ENCODE measurements around the gene DNAH1. TPM values are rescaled to one million over a fixed set of nuclear protein-coding genes. Genes with fewer than 3 reads are reported as not detected.

DNAH1 gene
- total and polyA plus RNA-seq, 2 of the 13 experiments (the other 11 are each of a cell fraction or from before 2014, with no cell fraction given): 0.64 to 3.5 TPM

GRCh38 chr3:52396011-52396906, 80.1 kb downstream of the DNAH1 start:
- H3K4me2 ChIP-seq (ENCODE audit: low read depth, low read length): no peak overlapping the region
- no peak for FAIRE-seq
- no TSS peak for BruUV-seq (replicated peaks)
- no peaks in the 10 kb centered on the region for H3K27me3 ChIP-seq (ENCODE audit: control insufficient read depth in 1 of 2, insufficient read depth in 2 of 2, low read length in 2 of 2)
- H4K20me1 ChIP-seq (ENCODE audit: insufficient read depth, low read length): no peaks in the 10 kb centered on the region
- TF ChIP-seq REPIN1 (CRISPR knock-in tag; IDR thresholded peaks at IDR 0.05; ENCODE audit: borderline replicate concordance, low read depth) (no peak), ZNF451 (CRISPR knock-in tag; IDR thresholded peaks at IDR 0.05) (no peak), ZNF17 (CRISPR knock-in tag; IDR thresholded peaks at IDR 0.05) (no peak), NFKB2 (CRISPR knock-in tag; IDR thresholded peaks at IDR 0.05; ENCODE audit: borderline replicate concordance) (no peak), ZNF142 (CRISPR knock-in tag; IDR thresholded peaks at IDR 0.05) (no peak), ZNF678 (CRISPR knock-in tag; IDR thresholded peaks at IDR 0.05) (no peak), ZNF333 (CRISPR knock-in tag; IDR thresholded peaks at IDR 0.05; ENCODE audit: borderline replicate concordance) (no peak), ZFP36L2 (CRISPR knock-in tag; IDR thresholded peaks at IDR 0.05) (no peak), ZNF660 (CRISPR knock-in tag; IDR thresholded peaks at IDR 0.05; ENCODE audit: borderline replicate concordance, low read depth) (no peak)
- H3K36me3 ChIP-seq (replicated peaks in 1 of 2; ENCODE audit: control insufficient read depth in 1 of 2, insufficient read depth in 2 of 2, low read length in 2 of 2): 0 out of 5 replicates have a peak, but pooled peaks cover 0 to 1% of the 10 kb centered on the region in 2 experiments
- intact Hi-C loops (cut with micrococcal nuclease; ENCODE audit: unreplicated experiment): no loop called here
- in situ Hi-C loops (cut with HindIII; ENCODE audit: extremely low pct_ligation_motif_present, low pct_unique_long_range_greater_than_20kb): no loop called here
- H3K4me1 ChIP-seq (ENCODE audit: insufficient read depth, low read length): peaks cover 12% of the 10 kb centered on the region; the same call in 1 of the 2 replicates
- WGBS (ENCODE audit: low lambda C conversion rate): 73% methylated on average over 14 of the region's 25 CpGs
- DNase-seq (ENCODE audit: low spot score): no peak
- H3K79me2 ChIP-seq (ENCODE audit: insufficient read depth, low read length): no peaks in the 10 kb centered on the region
- no peak overlapping the region for H3K4me3 ChIP-seq (replicated peaks in 1 of 3; ENCODE audit: insufficient read depth in 1 of 3, low read depth in 2 of 3, low read length in 3 of 3)
- POLR2A ChIA-PET: no interaction called here
- CTCF ChIA-PET (ENCODE audit: low intra/inter-chr PET ratio, low total read pairs): no interaction called here
- H3K9me3 ChIP-seq (ENCODE audit: low read length): no peaks in the 10 kb centered on the region
- no peak overlapping the region for H3K9ac ChIP-seq (ENCODE audit: insufficient read depth, low read depth, low read length)
- no peak overlapping the region for H3K27ac ChIP-seq (ENCODE audit: extremely low read length, insufficient read depth, low read length)
- no peak for ATAC-seq
- no peak overlapping the region for H2AFZ ChIP-seq (ENCODE audit: low read length)
